ENCODE results near the gene AQP12B.
"Not testable (repeated sequence)": the region's sequence is repeated elsewhere in the genome, so short reads cannot be mapped to it uniquely, and the experiment has no call there.

Gene AQP12B

GRCh38 chr2:240682431-240683224 is at the start of gene AQP12B:
AQP12B (minus strand) TSS chr2:240682885; CDS start chr2:240682837, 48 bp downstream.
- not testable (repeated sequence) for DNase-seq

GRCh38 chr2:240732184-240732583 is 49.5 kb upstream of the AQP12B start:
- no peak for DNase-seq

GRCh38 chr2:240731178-240731545 is 48.5 kb upstream of the AQP12B start:
- DNase-seq, result no peak

GRCh38 chr2:240730501-240731177 is 48.0 kb upstream of the AQP12B start:
- no peak for DNase-seq

GRCh38 chr2:240728827-240729226 is 46.1 kb upstream of the AQP12B start:
- no peak for DNase-seq

- DNase-seq, result no peak
These were observed 45.7 kb upstream of the AQP12B start for GRCh38 chr2:240728361-240728760.

- no peak for DNase-seq
These were observed 45.2 kb upstream of the AQP12B start for GRCh38 chr2:240727913-240728312.

GRCh38 chr2:240727439-240727838 is 44.8 kb upstream of the AQP12B start:
- no peak for DNase-seq

GRCh38 chr2:240726876-240727275 is 44.2 kb upstream of the AQP12B start:
- DNase-seq, result no peak

GRCh38 chr2:240725671-240726070 is 43.0 kb upstream of the AQP12B start:
- no peak for DNase-seq

GRCh38 chr2:240725266-240725665 is 42.6 kb upstream of the AQP12B start:
- DNase-seq, result no peak

GRCh38 chr2:240724431-240724830 is 41.7 kb upstream of the AQP12B start:
- no peak for DNase-seq

GRCh38 chr2:240723851-240724250 is 41.2 kb upstream of the AQP12B start:
- DNase-seq, result no peak

GRCh38 chr2:240722796-240723735 is 40.4 kb upstream of the AQP12B start:
- DNase-seq, result no peak

- DNase-seq, result no peak
These were observed 39.7 kb upstream of the AQP12B start for GRCh38 chr2:240722376-240722775.

GRCh38 chr2:240721596-240722180 is 39.0 kb upstream of the AQP12B start:
- DNase-seq, result no peak

GRCh38 chr2:240720686-240721595 is 38.3 kb upstream of the AQP12B start:
- DNase-seq, result no peak

GRCh38 chr2:240719676-240720545 is 37.2 kb upstream of the AQP12B start:
- no peak for DNase-seq

GRCh38 chr2:240718896-240719490 is 36.3 kb upstream of the AQP12B start:
- DNase-seq, result no peak
